HepG2 (cell line): ENCODE data around the gene TGFB2. TPM values are rescaled to one million over a fixed set of nuclear protein-coding genes. Genes with fewer than 3 reads are reported as not detected.

Experiments
- ATAC-seq: fragments of 200-7000 bp; cut with Tn5 transposase; 3 replicates; pipeline ENCODE4 v1.9.1; 2020; ENCODE audit warnings: mild to moderate bottlenecking, moderate library complexity
- BruUV-seq: library from RNA; stranded (reverse); fragments of 400-500 nt; replicated peaks from 2 replicates; lab custom pipeline; 2021; lab: Mats Ljungman, UMichigan
- CTCF ChIA-PET: fragments of 300-600 bp; formaldehyde crosslinking; extraction: SDS; loops from one replicate; lab custom pipeline; 2021; ENCODE audit warnings: low total read pairs, inconsistent platforms, low intra/inter-chr PET ratio; lab: Yijun Ruan, JAX
- POLR2A ChIA-PET: fragments of 350-600 bp; sonication (Branson Sonifier 250); formaldehyde crosslinking; loops from one replicate; lab custom pipeline; 2020; ENCODE audit warnings: antibody characterized with exemption, inconsistent platforms; lab: Yijun Ruan, JAX
- DNase-seq: peaks from one replicate; pipeline ENCODE4 v3.0.0-alpha.2; 2015; ENCODE audit warnings: low spot score
- FAIRE-seq: peaks from 3 replicates; lab custom pipeline; 2011; peaks lifted over from hg19 to GRCh38; lab: Jason Lieb, UNC
- H2AFZ ChIP-seq: one replicate; pipeline ENCODE4 v1.6.1; 2011; ENCODE audit warnings: low read length, inconsistent platforms
- H3K27ac ChIP-seq: fragments of 300-600 bp; 3 replicates; pipeline ENCODE4 v1.8.0; 2011; ENCODE audit warnings: mixed run types, mild to moderate bottlenecking, mixed read lengths, low read length, inconsistent platforms; ENCODE audit not compliant: insufficient read depth; ENCODE audit errors: extremely low read length
- H3K27me3 ChIP-seq, 2 experiments: fragments of 200-600 bp in 1 of 2; 2 replicates in 1 of 2; 3 replicates in 1 of 2; pipeline versions ENCODE4 v1.6.0 to v1.8.0; 2011; ENCODE audit warnings: low read length in 2 of 2, mild to moderate bottlenecking in 2 of 2, moderate library complexity in 2 of 2, inconsistent platforms in 1 of 2; ENCODE audit not compliant: insufficient read depth in 2 of 2, control insufficient read depth in 1 of 2
- H3K36me3 ChIP-seq, 2 experiments: fragments of 200-600 bp in 1 of 2; replicated peaks in 1 of 2; 2 replicates in 1 of 2; 3 replicates in 1 of 2; pipeline versions ENCODE4 v1.5.1 to v1.8.0; 2011; ENCODE audit warnings: low read length in 2 of 2, inconsistent platforms in 1 of 2; ENCODE audit not compliant: insufficient read depth in 2 of 2, control insufficient read depth in 1 of 2
- H3K4me1 ChIP-seq: 2 replicates; pipeline ENCODE4 v1.5.1; 2012; ENCODE audit warnings: low read length, inconsistent platforms; ENCODE audit not compliant: insufficient read depth
- H3K4me2 ChIP-seq: 2 replicates; pipeline ENCODE4 v1.6.0; 2011; ENCODE audit warnings: low read depth, low read length, inconsistent platforms
- H3K4me3 ChIP-seq, 3 experiments: fragments of 200-600 bp in 1 of 3; sonication (generic), shearing (Covaris generic) in 1 of 3; replicated peaks in 1 of 3; 2 replicates each; pipeline ENCODE4 v1.5.1; 2011 to 2016; ENCODE audit warnings: low read length in 3 of 3, inconsistent platforms in 2 of 3, low read depth in 2 of 3, mild to moderate bottlenecking in 2 of 3, control low read depth in 1 of 3, mixed read lengths in 1 of 3; ENCODE audit not compliant: insufficient read depth in 1 of 3
- H3K79me2 ChIP-seq: one replicate; pipeline ENCODE4 v1.6.1; 2011; ENCODE audit warnings: low read length, inconsistent platforms; ENCODE audit not compliant: insufficient read depth
- H3K9ac ChIP-seq: 2 replicates; pipeline ENCODE4 v1.6.0; 2011; ENCODE audit warnings: mild to moderate bottlenecking, low read depth, low read length, inconsistent platforms; ENCODE audit not compliant: insufficient read depth
- H3K9me3 ChIP-seq: 2 replicates; pipeline ENCODE4 v1.5.1; 2012; ENCODE audit warnings: mild to moderate bottlenecking, low read length
- H4K20me1 ChIP-seq: 2 replicates; pipeline ENCODE4 v1.6.0; 2011; ENCODE audit warnings: inconsistent platforms, mild to moderate bottlenecking, low read length, moderate library complexity; ENCODE audit not compliant: insufficient read depth
- ASH2L ChIP-seq: fragments of 300-600, 200-600 bp; sonication (generic); IDR thresholded peaks from 2 replicates; pipeline ENCODE4 v1.7.0; 2017; ENCODE audit warnings: low read depth, mild to moderate bottlenecking, moderate library complexity, mixed read lengths, low read length; ENCODE audit not compliant: insufficient read length
- CREB1 ChIP-seq, 2 experiments: fragments of 450-650 bp in 1 of 2; IDR thresholded peaks; 2 replicates each; pipeline ENCODE4 v1.6.1; 2016 to 2017; ENCODE audit warnings: control low read depth in 1 of 2, mild to moderate bottlenecking in 1 of 2, missing compliant biosample characterization in 1 of 2, missing genetic modification characterization in 1 of 2
- FOXA1 ChIP-seq, 2 experiments: fragments of 450-650 bp in 1 of 2; sonication (generic) in 1 of 2; formaldehyde crosslinking in 1 of 2; IDR thresholded peaks; 2 replicates each; pipeline versions ENCODE4 v1.4.0 to v1.6.1; 2016 to 2020; ENCODE audit warnings: missing genetic modification reagents in 1 of 2
- HOXA9 ChIP-seq: sonication (generic); formaldehyde crosslinking; IDR thresholded peaks from 2 replicates; pipeline ENCODE4 v1.8.1; 2022; ENCODE audit warnings: missing genetic modification reagents, mild to moderate bottlenecking, moderate library complexity, borderline replicate concordance
- JARID2 ChIP-seq: sonication (generic); formaldehyde crosslinking; IDR thresholded peaks from 2 replicates; pipeline ENCODE4 v1.8.1; 2023; ENCODE audit warnings: missing genetic modification reagents, inconsistent platforms; ENCODE audit not compliant: insufficient replicate concordance
- JUND ChIP-seq: sonication (generic); formaldehyde crosslinking; IDR thresholded peaks from 2 replicates; pipeline ENCODE4 v1.8.0; 2022; ENCODE audit warnings: mild to moderate bottlenecking, missing genetic modification reagents
- KDM2A ChIP-seq: sonication (generic); formaldehyde crosslinking; IDR thresholded peaks from 2 replicates; pipeline ENCODE4 v1.4.0; 2020; ENCODE audit warnings: low read depth, missing genetic modification reagents, borderline replicate concordance
- MED8 ChIP-seq: sonication (generic); formaldehyde crosslinking; IDR thresholded peaks from 2 replicates; pipeline ENCODE4 v1.8.1; 2023; ENCODE audit warnings: mild to moderate bottlenecking, missing genetic modification reagents; ENCODE audit not compliant: insufficient replicate concordance
- MEF2D ChIP-seq: sonication (generic); formaldehyde crosslinking; IDR thresholded peaks from 2 replicates; pipeline ENCODE4 v1.5.1; 2020; ENCODE audit warnings: mild to moderate bottlenecking, missing genetic modification reagents
- MEIS2 ChIP-seq: sonication (generic); formaldehyde crosslinking; IDR thresholded peaks from 2 replicates; pipeline ENCODE4 v1.9.0; 2021; ENCODE audit warnings: mild to moderate bottlenecking, missing genetic modification reagents
- NFE2 ChIP-seq: sonication (generic); formaldehyde crosslinking; IDR thresholded peaks from 2 replicates; pipeline ENCODE4 v1.4.0; 2020; ENCODE audit warnings: missing genetic modification reagents
- RARG ChIP-seq: sonication (generic); formaldehyde crosslinking; IDR thresholded peaks from 2 replicates; pipeline ENCODE4 v1.4.0; 2020; ENCODE audit warnings: low read depth, mild to moderate bottlenecking, missing genetic modification reagents
- TGIF2 ChIP-seq: IDR thresholded peaks from 2 replicates; pipeline ENCODE4 v1.6.1; 2016; ENCODE audit warnings: control low read depth, missing compliant biosample characterization
- ZFP36L2 ChIP-seq: sonication (generic); formaldehyde crosslinking; IDR thresholded peaks from 2 replicates; pipeline ENCODE4 v1.4.0; 2020; ENCODE audit warnings: missing genetic modification reagents
- ZNF3 ChIP-seq: IDR thresholded peaks from 2 replicates; pipeline ENCODE4 v1.7.0; 2017; ENCODE audit warnings: inconsistent platforms
- ZNF343 ChIP-seq: sonication (generic); formaldehyde crosslinking; IDR thresholded peaks from 2 replicates; pipeline ENCODE4 v1.4.0; 2020; ENCODE audit warnings: mild to moderate bottlenecking, missing genetic modification reagents
- ZNF589 ChIP-seq: sonication (generic); formaldehyde crosslinking; conservative IDR thresholded peaks from 2 replicates; pipeline ENCODE4 v1.8.0; 2022; ENCODE audit warnings: mild to moderate bottlenecking, moderate library complexity, missing genetic modification reagents
- ZNF619 ChIP-seq: sonication (generic); formaldehyde crosslinking; IDR thresholded peaks from 2 replicates; pipeline ENCODE4 v1.4.0; 2020; ENCODE audit warnings: mild to moderate bottlenecking, missing genetic modification reagents
- ZNF781 ChIP-seq: sonication (generic); formaldehyde crosslinking; IDR thresholded peaks from 2 replicates; pipeline ENCODE4 v1.5.1; 2020; ENCODE audit warnings: borderline replicate concordance, mild to moderate bottlenecking, missing genetic modification reagents; ENCODE audit errors: not compliant biosample characterization
- WGBS: methylation state at CpG from one replicate; pipeline ENCODE4 v1.1.6; 2017; ENCODE audit warnings: low lambda C conversion rate; 5-methylcytosine and 5-hydroxymethylcytosine counted together
- in situ Hi-C: cut with HindIII; loops from 2 replicates; pipeline ENCODE4 v1.10.0; 2017; ENCODE audit warnings: low pct_unique_long_range_greater_than_20kb; ENCODE audit not compliant: extremely low pct_ligation_motif_present
- intact Hi-C: fragments of 100-400 bp; cut with micrococcal nuclease; formaldehyde crosslinking; loops from one replicate; pipeline ENCODE4 v1.10.0; 2022; ENCODE audit not compliant: unreplicated experiment
- polyA plus RNA-seq, 8 experiments: library from polyadenylated mRNA; depleted of rRNA in 3 of 8; stranded (reverse) in 7 of 8; unstranded in 1 of 8; fragments of >200 nt; fragmentation: Illumina TruSeq in 4 of 8; extraction: Trizol in 4 of 8; gene quantifications; 2 replicates each; pipeline versions ENCODE4 v1.2.1 to v1.2.3, GENCODE V29; 2011 to 2016; ENCODE audit warnings: low read depth in 4 of 8, missing spikeins in 1 of 8, mixed read lengths in 1 of 8; ENCODE audit not compliant: insufficient read depth in 1 of 8
- total RNA-seq, 5 experiments: library from RNA; depleted of rRNA; stranded (reverse); fragments of >200 nt; fragmentation: Illumina TruSeq; extraction: Trizol; gene quantifications; 2 replicates each; pipeline ENCODE4 v1.2.3, GENCODE V29; 2016; ENCODE audit warnings: low read depth in 1 of 5
- TF ChIP-seq, protein P1 (sequence below): sonication (generic); formaldehyde crosslinking; conservative IDR thresholded peaks from 2 replicates; pipeline ENCODE4 v1.5.0; 2020; ENCODE audit warnings: missing genetic modification reagents
- TF ChIP-seq, protein P2 (sequence below): sonication (generic); formaldehyde crosslinking; IDR thresholded peaks from 2 replicates; pipeline ENCODE4 v1.4.0; 2020; ENCODE audit warnings: mild to moderate bottlenecking, missing genetic modification reagents, borderline replicate concordance

The TGFB2 gene
- total and polyA plus RNA-seq, 2 of the 13 experiments (the other 11 are each of a cell fraction or from before 2014, with no cell fraction given): 0.07 TPM; not detected in 1

DNA sequence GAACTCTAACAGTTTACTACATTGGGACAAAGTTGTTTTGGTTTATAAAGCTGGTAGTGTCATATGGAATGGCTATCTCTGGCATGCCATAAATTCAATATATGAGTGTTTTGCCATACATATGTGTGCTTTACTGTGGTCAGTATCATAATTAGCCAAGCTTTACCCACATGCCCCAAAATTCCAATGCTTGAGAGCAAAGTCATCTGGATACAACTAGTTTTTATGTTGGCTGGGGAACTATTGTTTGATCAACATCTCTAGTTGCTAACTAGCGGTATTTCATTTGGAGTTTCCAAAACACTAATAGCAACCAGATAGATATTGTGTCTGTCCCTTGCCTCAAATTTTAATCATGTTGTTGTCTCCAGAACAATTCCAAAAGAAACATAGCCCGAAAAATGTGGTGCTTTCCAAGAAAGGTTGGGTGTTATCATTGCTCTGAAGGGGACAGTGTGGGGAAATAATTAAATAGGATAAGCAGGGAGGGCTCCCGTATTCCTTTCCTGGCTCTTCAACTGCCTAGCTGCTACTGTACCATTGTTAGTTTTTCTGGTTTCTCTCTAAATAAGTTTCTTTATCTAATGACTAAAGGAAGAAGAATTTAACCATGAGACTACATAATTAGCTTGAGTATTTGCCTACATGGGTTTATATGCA, 136.1 kb downstream of the TGFB2 start (continued):
- TF ChIP-seq MED8 (CRISPR knock-in tag) (no peak), ASH2L (no peak), ZNF619 (no peak), JUND (CRISPR knock-in tag) (no peak), RARG (CRISPR knock-in tag) (no peak)
- TF ChIP-seq, protein P1, sequence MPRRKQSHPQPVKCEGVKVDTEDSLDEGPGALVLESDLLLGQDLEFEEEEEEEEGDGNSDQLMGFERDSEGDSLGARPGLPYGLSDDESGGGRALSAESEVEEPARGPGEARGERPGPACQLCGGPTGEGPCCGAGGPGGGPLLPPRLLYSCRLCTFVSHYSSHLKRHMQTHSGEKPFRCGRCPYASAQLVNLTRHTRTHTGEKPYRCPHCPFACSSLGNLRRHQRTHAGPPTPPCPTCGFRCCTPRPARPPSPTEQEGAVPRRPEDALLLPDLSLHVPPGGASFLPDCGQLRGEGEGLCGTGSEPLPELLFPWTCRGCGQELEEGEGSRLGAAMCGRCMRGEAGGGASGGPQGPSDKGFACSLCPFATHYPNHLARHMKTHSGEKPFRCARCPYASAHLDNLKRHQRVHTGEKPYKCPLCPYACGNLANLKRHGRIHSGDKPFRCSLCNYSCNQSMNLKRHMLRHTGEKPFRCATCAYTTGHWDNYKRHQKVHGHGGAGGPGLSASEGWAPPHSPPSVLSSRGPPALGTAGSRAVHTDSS (CRISPR knock-in tag): no peak

DNA sequence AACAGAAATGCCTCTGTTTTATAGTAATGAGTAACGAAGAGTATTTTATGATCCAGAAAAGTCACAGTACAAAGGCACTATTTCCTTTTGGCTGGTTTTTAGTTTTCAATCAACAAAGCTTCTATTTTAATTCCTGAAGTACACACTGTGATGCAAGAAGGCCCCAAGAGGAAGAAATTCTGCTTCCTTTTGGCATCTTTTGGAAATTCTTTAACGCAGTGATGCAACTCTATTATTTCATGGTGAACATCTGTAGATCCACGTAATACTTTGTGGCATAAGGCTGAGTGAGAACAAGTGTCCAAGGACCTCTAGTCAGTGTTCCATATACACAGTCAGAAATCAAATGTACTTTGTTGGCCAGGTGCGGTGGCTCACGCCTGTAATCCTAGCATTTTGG, 137.5 kb downstream of the TGFB2 start:
- CTCF ChIA-PET: no interaction called here
- intact Hi-C loops: no loop called here

More for the DNA sequence above, 137.5 kb downstream of the TGFB2 start:
- Histone ChIP-seq H3K27ac (no peak overlapping the region), H3K9me3 (no peaks in the 10 kb centered on the region), H3K27me3 (no peaks in the 10 kb centered on the region), H3K79me2 (no peaks in the 10 kb centered on the region), H3K4me3 (no peak overlapping the region), H3K9ac (no peak overlapping the region), H2AFZ (no peak overlapping the region), H3K4me1 (no peaks in the 10 kb centered on the region), H4K20me1 (no peaks in the 10 kb centered on the region), H3K36me3 (no peaks in the 10 kb centered on the region), H3K4me2 (no peak overlapping the region)
- no TSS peak for BruUV-seq
- POLR2A ChIA-PET: no interaction called here
- DNase-seq: no peak
- no peak for ATAC-seq
- WGBS: 66% methylated on average over 5 of the region's 5 CpGs
- TF ChIP-seq JARID2 (no peak), FOXA1 (IDR thresholded peaks at IDR 0.05) (no peak), FOXA1 (CRISPR knock-in tag; IDR thresholded peaks at IDR 0.05) (no peak), HOXA9 (CRISPR knock-in tag) (no peak), TGIF2 (CRISPR knock-in tag) (no peak), NFE2 (no peak), CREB1 (IDR thresholded peaks at IDR 0.05) (no peak), CREB1 (CRISPR knock-in tag; IDR thresholded peaks at IDR 0.05) (no peak), ZNF3 (CRISPR knock-in tag) (no peak), ZFP36L2 (CRISPR knock-in tag) (no peak), KDM2A (no peak), ZNF343 (no peak), MEIS2 (CRISPR knock-in tag) (no peak), ZNF589 (CRISPR knock-in tag) (no peak), ZNF781 (CRISPR knock-in tag) (no peak), MEF2D (no peak)
- TF ChIP-seq, protein P2, sequence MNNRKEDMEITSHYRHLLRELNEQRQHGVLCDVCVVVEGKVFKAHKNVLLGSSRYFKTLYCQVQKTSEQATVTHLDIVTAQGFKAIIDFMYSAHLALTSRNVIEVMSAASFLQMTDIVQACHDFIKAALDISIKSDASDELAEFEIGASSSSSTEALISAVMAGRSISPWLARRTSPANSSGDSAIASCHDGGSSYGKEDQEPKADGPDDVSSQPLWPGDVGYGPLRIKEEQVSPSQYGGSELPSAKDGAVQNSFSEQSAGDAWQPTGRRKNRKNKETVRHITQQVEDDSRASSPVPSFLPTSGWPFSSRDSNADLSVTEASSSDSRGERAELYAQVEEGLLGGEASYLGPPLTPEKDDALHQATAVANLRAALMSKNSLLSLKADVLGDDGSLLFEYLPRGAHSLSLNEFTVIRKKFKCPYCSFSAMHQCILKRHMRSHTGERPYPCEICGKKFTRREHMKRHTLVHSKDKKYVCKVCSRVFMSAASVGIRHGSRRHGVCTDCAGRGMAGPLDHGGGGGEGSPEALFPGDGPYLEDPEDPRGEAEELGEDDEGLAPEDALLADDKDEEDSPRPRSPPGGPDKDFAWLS (CRISPR knock-in tag): no peak
- no peak for FAIRE-seq
- in situ Hi-C loops: no loop called here
